HUES48 (cell line): Measurements from ENCODE around the gene TNRC6B.

Experiments used
- H3K27ac ChIP-seq: one replicate; pipeline ENCODE4 v1.7.0; 2013; ENCODE audit warnings: low read depth, low read length, inconsistent platforms
- H3K27me3 ChIP-seq: 2 replicates; pipeline ENCODE4 v1.6.1; 2013; ENCODE audit warnings: mild to moderate bottlenecking, low read length; ENCODE audit not compliant: control insufficient read depth, insufficient read depth
- H3K36me3 ChIP-seq: 2 replicates; pipeline ENCODE4 v1.6.1; 2013; ENCODE audit warnings: low read length; ENCODE audit not compliant: control insufficient read depth, insufficient read depth
- H3K4me1 ChIP-seq: 2 replicates; pipeline ENCODE4 v1.6.1; 2013; ENCODE audit warnings: mild to moderate bottlenecking, low read length; ENCODE audit not compliant: control insufficient read depth, insufficient read depth
- H3K4me3 ChIP-seq: 2 replicates; pipeline ENCODE4 v1.5.1; 2013; ENCODE audit warnings: mild to moderate bottlenecking, low read depth, low read length
- H3K9ac ChIP-seq: 2 replicates; pipeline ENCODE4 v1.6.1; 2013; ENCODE audit warnings: mild to moderate bottlenecking, low read depth, low read length, moderate library complexity
- H3K9me3 ChIP-seq: 2 replicates; pipeline ENCODE4 v1.6.1; 2013; ENCODE audit warnings: low read length; ENCODE audit not compliant: control insufficient read depth, insufficient read depth

The TNRC6B gene

DNA sequence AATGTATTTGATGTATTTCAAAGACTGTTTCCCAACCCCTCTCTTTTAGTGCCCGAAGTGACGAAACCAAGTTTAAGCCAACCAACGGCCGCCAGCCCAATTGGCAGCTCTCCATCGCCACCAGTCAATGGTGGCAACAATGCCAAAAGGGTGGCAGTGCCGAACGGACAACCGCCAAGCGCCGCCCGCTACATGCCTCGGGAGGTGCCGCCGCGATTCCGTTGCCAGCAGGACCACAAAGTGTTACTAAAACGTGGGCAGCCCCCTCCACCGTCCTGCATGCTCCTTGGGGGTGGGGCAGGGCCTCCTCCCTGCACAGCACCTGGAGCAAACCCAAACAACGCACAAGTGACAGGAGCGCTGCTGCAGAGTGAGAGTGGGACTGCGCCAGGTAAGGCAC lies 84.1 kb downstream of the TNRC6B start:
- Histone ChIP-seq H3K27ac (no peak overlapping the region), H3K4me3 (no peak overlapping the region), H3K36me3 (peaks cover 69% of the 10 kb centered on the region), H3K9ac (no peak overlapping the region), H3K4me1 (no peaks in the 10 kb centered on the region), H3K27me3 (no peaks in the 10 kb centered on the region), H3K9me3 (no peaks in the 10 kb centered on the region)

- H3K36me3 ChIP-seq = peaks cover 80% of the 10 kb centered on the region
- no peak overlapping the region for H3K27ac ChIP-seq
- H3K4me1 ChIP-seq = no peaks in the 10 kb centered on the region
- H3K27me3 ChIP-seq = no peaks in the 10 kb centered on the region
- no peak overlapping the region for H3K9ac ChIP-seq
- no peak overlapping the region for H3K4me3 ChIP-seq
- no peaks in the 10 kb centered on the region for H3K9me3 ChIP-seq
Observed at GRCh38 chr22:40263191-40263590, 85.5 kb downstream of the TNRC6B start.

GRCh38 chr22:40265783-40266182 lies 88.1 kb downstream of the TNRC6B start:
- Histone ChIP-seq H3K27me3 (no peaks in the 10 kb centered on the region), H3K4me3 (no peak overlapping the region), H3K36me3 (peaks cover 75% of the 10 kb centered on the region), H3K9ac (no peak overlapping the region), H3K9me3 (no peaks in the 10 kb centered on the region), H3K27ac (no peak overlapping the region), H3K4me1 (no peaks in the 10 kb centered on the region)

- no peaks in the 10 kb centered on the region for H3K27me3 ChIP-seq
- no peak overlapping the region for H3K9ac ChIP-seq
- H3K4me1 ChIP-seq = no peaks in the 10 kb centered on the region
- no peaks in the 10 kb centered on the region for H3K9me3 ChIP-seq
- peaks cover 77% of the 10 kb centered on the region for H3K36me3 ChIP-seq
- no peak overlapping the region for H3K4me3 ChIP-seq
- no peak overlapping the region for H3K27ac ChIP-seq
Observed at GRCh38 chr22:40270031-40270430, 92.3 kb downstream of the TNRC6B start.

GRCh38 chr22:40270748-40271373 lies 93.1 kb downstream of the TNRC6B start:
- H3K27me3 ChIP-seq = no peaks in the 10 kb centered on the region
- no peak overlapping the region for H3K27ac ChIP-seq
- H3K9me3 ChIP-seq = no peaks in the 10 kb centered on the region
- H3K4me1 ChIP-seq = no peaks in the 10 kb centered on the region
- H3K4me3 ChIP-seq = no peak overlapping the region
- H3K36me3 ChIP-seq = peaks cover 73% of the 10 kb centered on the region
- no peak overlapping the region for H3K9ac ChIP-seq

DNA sequence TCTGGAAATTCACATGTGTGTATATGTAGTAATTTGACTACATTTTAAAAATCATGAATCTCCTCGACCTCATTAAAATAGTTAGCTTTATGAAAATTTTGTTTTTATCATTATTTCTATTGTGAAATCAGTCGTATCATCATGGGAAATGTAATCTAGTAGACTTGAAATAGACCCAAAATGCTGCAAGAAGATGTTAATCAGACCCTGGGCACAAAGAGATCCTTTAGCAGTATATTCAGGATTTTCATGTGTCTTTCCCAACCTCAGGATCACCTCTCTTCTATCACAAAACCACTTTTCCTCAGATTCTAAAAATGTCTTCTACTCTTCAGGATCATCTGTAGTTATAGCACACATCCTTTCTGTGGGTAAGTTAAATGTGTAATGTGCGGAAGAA lies 93.7 kb downstream of the TNRC6B start:
- Histone ChIP-seq H3K4me1 (no peaks in the 10 kb centered on the region), H3K27me3 (no peaks in the 10 kb centered on the region), H3K27ac (no peak overlapping the region), H3K4me3 (no peak overlapping the region), H3K9ac (no peak overlapping the region), H3K36me3 (peaks cover 71% of the 10 kb centered on the region), H3K9me3 (no peaks in the 10 kb centered on the region)

DNA sequence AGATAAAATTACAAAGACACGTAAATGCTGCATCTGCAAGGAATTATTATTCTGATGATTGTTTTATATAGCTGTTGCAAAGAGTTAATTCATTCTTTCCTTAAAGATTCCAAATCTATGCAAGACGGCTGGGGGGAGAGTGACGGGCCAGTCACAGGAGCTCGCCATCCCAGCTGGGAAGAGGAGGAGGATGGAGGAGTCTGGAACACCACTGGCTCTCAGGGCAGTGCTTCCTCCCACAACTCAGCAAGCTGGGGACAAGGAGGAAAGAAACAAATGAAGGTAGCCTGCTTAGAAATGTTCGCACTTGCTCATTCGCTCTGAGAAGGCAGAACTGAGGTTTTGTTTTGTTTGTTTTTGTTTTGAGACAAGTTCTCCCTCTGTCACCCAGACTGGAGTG lies 95.6 kb downstream of the TNRC6B start:
- Histone ChIP-seq H3K4me1 (no peaks in the 10 kb centered on the region), H3K36me3 (peaks cover 74% of the 10 kb centered on the region), H3K27me3 (no peaks in the 10 kb centered on the region), H3K9ac (no peak overlapping the region), H3K4me3 (no peak overlapping the region), H3K9me3 (no peaks in the 10 kb centered on the region), H3K27ac (no peak overlapping the region)

GRCh38 chr22:40276996-40277823 lies 99.5 kb downstream of the TNRC6B start:
- Histone ChIP-seq H3K9ac (no peak overlapping the region), H3K9me3 (no peaks in the 10 kb centered on the region), H3K27me3 (no peaks in the 10 kb centered on the region), H3K4me1 (no peaks in the 10 kb centered on the region), H3K27ac (no peak overlapping the region), H3K36me3 (peaks cover 89% of the 10 kb centered on the region), H3K4me3 (no peak overlapping the region)

GRCh38 chr22:40279017-40279416 lies 101.3 kb downstream of the TNRC6B start:
- Histone ChIP-seq H3K9ac (no peak overlapping the region), H3K9me3 (no peaks in the 10 kb centered on the region), H3K27me3 (no peaks in the 10 kb centered on the region), H3K4me1 (no peaks in the 10 kb centered on the region), H3K36me3 (peaks cover 84% of the 10 kb centered on the region), H3K4me3 (no peak overlapping the region), H3K27ac (no peak overlapping the region)

GRCh38 chr22:40281717-40282116 lies 104.0 kb downstream of the TNRC6B start:
- Histone ChIP-seq H3K4me3 (no peak overlapping the region), H3K27ac (no peak overlapping the region), H3K27me3 (no peaks in the 10 kb centered on the region), H3K9ac (no peak overlapping the region), H3K4me1 (no peaks in the 10 kb centered on the region), H3K9me3 (no peaks in the 10 kb centered on the region), H3K36me3 (peaks cover 93% of the 10 kb centered on the region)

DNA sequence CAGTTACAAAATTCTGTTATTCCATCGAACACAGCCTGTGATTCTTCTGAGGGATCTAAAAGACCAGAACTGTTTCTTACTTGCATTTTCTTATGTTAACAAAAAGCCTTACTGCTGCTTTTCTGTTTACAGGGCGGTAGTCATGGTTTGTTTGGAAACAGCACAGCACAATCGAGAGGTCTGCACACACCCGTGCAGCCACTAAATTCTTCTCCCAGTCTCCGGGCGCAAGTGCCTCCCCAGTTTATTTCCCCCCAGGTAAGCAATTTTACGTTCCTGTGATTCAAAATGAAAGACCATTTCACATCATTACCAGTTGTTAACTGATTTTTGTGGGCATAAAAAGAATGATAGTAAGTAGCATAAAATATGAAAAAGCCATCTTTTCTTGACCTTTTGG lies 107.8 kb downstream of the TNRC6B start:
- no peaks in the 10 kb centered on the region for H3K4me1 ChIP-seq
- H3K4me3 ChIP-seq = no peak overlapping the region
- H3K27me3 ChIP-seq = no peaks in the 10 kb centered on the region
- H3K9me3 ChIP-seq = no peaks in the 10 kb centered on the region
- peaks cover 89% of the 10 kb centered on the region for H3K36me3 ChIP-seq
- H3K9ac ChIP-seq = no peak overlapping the region
- no peak overlapping the region for H3K27ac ChIP-seq
